KMS-11 (cell line): Measurements from ENCODE around the gene PARD3B.

Experiments used
- H2AFZ ChIP-seq: fragments of 200-600 bp; sonication (generic); 2 replicates; pipeline ENCODE4 v1.6.1; 2016; ENCODE audit warnings: antibody characterized with exemption, mixed run types, low read depth
- H3K27ac ChIP-seq: fragments of 200-600 bp; sonication (generic); 2 replicates; pipeline ENCODE4 v1.6.1; 2016; ENCODE audit warnings: mild to moderate bottlenecking, mixed run types
- H3K27me3 ChIP-seq: fragments of 200-600 bp; sonication (generic); 2 replicates; pipeline ENCODE4 v1.6.1; 2017; ENCODE audit warnings: mild to moderate bottlenecking, low read depth, mixed run types, moderate library complexity; ENCODE audit not compliant: insufficient read depth
- H3K36me3 ChIP-seq: fragments of 200-600 bp; sonication (generic); 2 replicates; pipeline ENCODE4 v1.6.1; 2017; ENCODE audit warnings: mild to moderate bottlenecking, mixed run types; ENCODE audit not compliant: insufficient read depth
- H3K4me1 ChIP-seq: fragments of 200-600 bp; sonication (generic); 2 replicates; pipeline ENCODE4 v1.6.1; 2016; ENCODE audit warnings: mild to moderate bottlenecking, low read depth, mixed run types; ENCODE audit not compliant: poor library complexity, severe bottlenecking
- H3K4me2 ChIP-seq: fragments of 200-600 bp; sonication (generic); 2 replicates; pipeline ENCODE4 v1.7.0; 2016; ENCODE audit warnings: mild to moderate bottlenecking, mixed run types
- H3K4me3 ChIP-seq: fragments of 200-600 bp; sonication (generic); IDR thresholded peaks from 2 replicates; pipeline ENCODE4 v1.6.1; 2017; ENCODE audit warnings: low read depth, low read length, mixed read lengths; ENCODE audit not compliant: insufficient read depth
- H3K79me2 ChIP-seq: fragments of 200-600 bp; sonication (generic); 2 replicates; pipeline ENCODE4 v1.6.1; 2016; ENCODE audit warnings: low read depth, mixed run types; ENCODE audit not compliant: insufficient read depth
- H3K9ac ChIP-seq: fragments of 200-600 bp; sonication (generic); 2 replicates; pipeline ENCODE4 v1.6.1; 2016; ENCODE audit warnings: mild to moderate bottlenecking, mixed run types
- H4K20me1 ChIP-seq: fragments of 200-600 bp; sonication (generic); 2 replicates; pipeline ENCODE4 v1.6.1; 2016; ENCODE audit warnings: mild to moderate bottlenecking, mixed run types; ENCODE audit not compliant: insufficient read depth
- CTCF ChIP-seq: fragments of 200-600 bp; sonication (generic); conservative IDR thresholded peaks from 2 replicates; pipeline ENCODE4 v1.6.1; 2017; ENCODE audit warnings: low read depth, mild to moderate bottlenecking, antibody characterized with exemption, low read length, moderate library complexity, mixed read lengths

PARD3B gene

GRCh38 chr2:205280596-205281236 is 735.4 kb downstream of the PARD3B start:
- H3K36me3 ChIP-seq = no peaks in the 10 kb centered on the region
- no peak overlapping the region for H3K27ac ChIP-seq
- H3K27me3 ChIP-seq = no peaks in the 10 kb centered on the region
- no peaks in the 10 kb centered on the region for H3K4me1 ChIP-seq
- no peak overlapping the region for H2AFZ ChIP-seq
- no peak for TF ChIP-seq CTCF
- H3K4me2 ChIP-seq = no peak overlapping the region
- H3K79me2 ChIP-seq = no peaks in the 10 kb centered on the region
- no peaks in the 10 kb centered on the region for H4K20me1 ChIP-seq
- H3K9ac ChIP-seq = no peak overlapping the region
- no peak overlapping the region for H3K4me3 ChIP-seq

DNA sequence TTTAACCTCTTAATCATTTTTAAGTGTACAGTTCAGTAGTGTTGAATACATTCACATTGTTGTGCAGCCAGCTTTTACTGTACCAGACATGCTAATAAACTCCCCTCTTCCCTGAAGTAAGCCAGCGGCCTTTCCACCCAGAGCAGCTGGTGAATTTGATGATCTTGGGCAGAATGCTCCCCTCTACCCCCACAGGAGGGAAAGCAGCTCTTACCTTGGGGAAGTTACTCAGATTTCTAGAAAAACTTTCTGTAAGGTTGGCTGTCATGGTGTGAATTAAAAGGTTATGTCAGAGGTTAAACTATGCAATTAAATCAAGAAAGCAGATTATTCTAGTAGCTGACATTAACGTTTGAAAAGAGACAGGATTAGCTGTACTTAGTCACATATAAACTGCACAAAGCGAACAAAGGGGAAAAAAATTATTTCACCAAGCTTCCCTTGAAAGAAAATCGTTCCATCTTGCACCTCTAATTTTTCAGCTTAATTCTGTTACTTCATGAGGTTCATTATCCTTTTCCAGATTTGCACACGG is 738.5 kb downstream of the PARD3B start:
- H3K9ac ChIP-seq = no peak overlapping the region
- no peaks in the 10 kb centered on the region for H3K79me2 ChIP-seq
- no peaks in the 10 kb centered on the region for H3K36me3 ChIP-seq
- H4K20me1 ChIP-seq = no peaks in the 10 kb centered on the region
- TF ChIP-seq CTCF = no peak
- no peak overlapping the region for H3K27ac ChIP-seq
- no peak overlapping the region for H2AFZ ChIP-seq
- no peak overlapping the region for H3K4me3 ChIP-seq
- H3K4me1 ChIP-seq = no peaks in the 10 kb centered on the region
- H3K27me3 ChIP-seq = peaks cover 2% of the 10 kb centered on the region; the same call in 1 of the 2 replicates
- no peak overlapping the region for H3K4me2 ChIP-seq

- H3K36me3 ChIP-seq = no peaks in the 10 kb centered on the region
- H3K4me1 ChIP-seq = no peaks in the 10 kb centered on the region
- peaks cover 2% of the 10 kb centered on the region; the same call in 1 of the 2 replicates for H3K27me3 ChIP-seq
- no peak overlapping the region for H2AFZ ChIP-seq
- no peaks in the 10 kb centered on the region for H4K20me1 ChIP-seq
- H3K4me2 ChIP-seq = no peak overlapping the region
- no peak overlapping the region for H3K27ac ChIP-seq
- H3K4me3 ChIP-seq = no peak overlapping the region
- TF ChIP-seq CTCF = no peak
- H3K9ac ChIP-seq = no peak overlapping the region
- H3K79me2 ChIP-seq = no peaks in the 10 kb centered on the region
Measured at GRCh38 chr2:205284334-205284733, 739.1 kb downstream of the PARD3B start.

DNA sequence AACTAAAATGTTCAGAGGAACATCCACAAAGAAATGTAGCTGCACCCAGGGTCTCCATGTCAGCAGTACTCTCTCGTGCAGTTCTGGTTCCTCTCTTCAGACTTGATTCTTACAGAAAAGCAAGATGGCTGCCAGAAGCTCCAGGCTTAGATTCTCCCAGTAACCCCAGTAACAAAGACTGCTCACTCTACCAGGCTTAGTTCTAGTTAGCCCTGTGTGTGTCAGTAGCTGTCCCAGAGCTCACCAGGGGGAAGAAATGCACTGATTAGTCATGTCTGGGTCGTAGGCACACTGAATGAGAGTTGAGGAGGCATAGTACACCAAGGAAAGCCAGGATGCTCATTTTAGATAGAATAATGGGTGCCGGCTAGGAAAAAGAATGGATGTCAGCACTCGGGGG is 742.0 kb downstream of the PARD3B start:
- no peak overlapping the region for H2AFZ ChIP-seq
- no peaks in the 10 kb centered on the region for H4K20me1 ChIP-seq
- H3K4me2 ChIP-seq = no peak overlapping the region
- H3K9ac ChIP-seq = no peak overlapping the region
- no peaks in the 10 kb centered on the region for H3K4me1 ChIP-seq
- H3K36me3 ChIP-seq = no peaks in the 10 kb centered on the region
- H3K4me3 ChIP-seq = no peak overlapping the region
- no peak for TF ChIP-seq CTCF
- peaks cover 2% of the 10 kb centered on the region; the same call in 1 of the 2 replicates for H3K27me3 ChIP-seq
- H3K27ac ChIP-seq = no peak overlapping the region
- no peaks in the 10 kb centered on the region for H3K79me2 ChIP-seq
